ENCODE data around the gene CYGB.
A peak's percentile ranks its signal among the peaks of the same experiment; 100 is the strongest.

CYGB gene

GRCh38 chr17:76530095-76530723, 7.3 kb downstream of the CYGB start (continued):
- no peak for TF ChIP-seq OVOL3 (tag by site-specific recombination; IDR thresholded peaks at IDR 0.05)
- TF ChIP-seq ZBTB48 (tag by site-specific recombination; IDR thresholded peaks at IDR 0.05): no peak
- TF ChIP-seq ZNF555 (tag by site-specific recombination; conservative IDR thresholded peaks at IDR 0.05): no peak
- TF ChIP-seq ZBTB17 (tag by site-specific recombination; IDR thresholded peaks at IDR 0.05): peak; percentile 61
- TF ChIP-seq ZSCAN5A (tag by site-specific recombination; IDR thresholded peaks at IDR 0.05): no peak
- TF ChIP-seq ZIC2 (tag by site-specific recombination; IDR thresholded peaks at IDR 0.05): peak; percentile 66
- no peak for TF ChIP-seq ZNF621 (tag by site-specific recombination; IDR thresholded peaks at IDR 0.05)
- no peak for TF ChIP-seq MEIS1 (CRISPR knock-in tag; IDR thresholded peaks at IDR 0.05; ENCODE audit: borderline replicate concordance)
- TF ChIP-seq ZNF292 (tag by site-specific recombination; IDR thresholded peaks at IDR 0.05; ENCODE audit: borderline replicate concordance, low read depth): no peak
- TF ChIP-seq ZBTB8A (tag by site-specific recombination; IDR thresholded peaks at IDR 0.05): peak; percentile 36; the same call in 1 of the 2 replicates
- TF ChIP-seq ZNF169 (tag by site-specific recombination; IDR thresholded peaks at IDR 0.05): no peak
- peak; percentile 79 for TF ChIP-seq ZFHX2 (tag by site-specific recombination; conservative IDR thresholded peaks at IDR 0.05)
- TF ChIP-seq PRDM10 (tag by site-specific recombination; IDR thresholded peaks at IDR 0.05): no peak
- no peak for TF ChIP-seq ZNF394 (tag by site-specific recombination; IDR thresholded peaks at IDR 0.05; ENCODE audit: borderline replicate concordance)
- no peak for TF ChIP-seq ZNF350 (tag by site-specific recombination; IDR thresholded peaks at IDR 0.05)
- TF ChIP-seq ZNF423 (tag by site-specific recombination; IDR thresholded peaks at IDR 0.05): no peak
- TF ChIP-seq SP3 (tag by site-specific recombination; IDR thresholded peaks at IDR 0.05): peak; percentile 14; the same call in 1 of the 2 replicates
- TF ChIP-seq ZNF114 (tag by site-specific recombination; IDR thresholded peaks at IDR 0.05): no peak
- TF ChIP-seq EGR2 (tag by site-specific recombination; IDR thresholded peaks at IDR 0.05; ENCODE audit: low read depth): peak; percentile 81
- TF ChIP-seq GLIS2 (tag by site-specific recombination; IDR thresholded peaks at IDR 0.05): no peak
- no peak for TF ChIP-seq GLI2 (tag by site-specific recombination; IDR thresholded peaks at IDR 0.05; ENCODE audit: borderline replicate concordance, low read depth)
- no peak for TF ChIP-seq ZNF518A (tag by site-specific recombination; conservative IDR thresholded peaks at IDR 0.05; ENCODE audit: low read depth)
- TF ChIP-seq ZNF596 (tag by site-specific recombination; IDR thresholded peaks at IDR 0.05): no peak
- no peak for TF ChIP-seq ZBTB20 (tag by site-specific recombination; IDR thresholded peaks at IDR 0.05)
- TF ChIP-seq ZNF280D (tag by site-specific recombination; IDR thresholded peaks at IDR 0.05): no peak
